K562 (cell line): ENCODE measurements around the gene MYO1H. TPM values are rescaled to one million over a fixed set of nuclear protein-coding genes. Genes with fewer than 3 reads are reported as not detected.

Experiments used
- ATAC-seq: fragments of 200-7000 bp; cut with Tn5 transposase; 3 replicates; pipeline ENCODE4 v1.9.1; 2020; ENCODE audit warnings: moderate library complexity
- BruUV-seq: library from RNA; stranded (reverse); fragments of 400-500 nt; replicated peaks from 2 replicates; lab custom pipeline; 2021; lab: Mats Ljungman, UMichigan
- CTCF ChIA-PET: fragments of 300-600 bp; formaldehyde crosslinking; extraction: SDS; loops from one replicate; lab custom pipeline; 2021; ENCODE audit warnings: low intra/inter-chr PET ratio; lab: Yijun Ruan, JAX
- POLR2A ChIA-PET: fragments of 300-600, 350-650 bp; sonication (Branson Sonifier 250); formaldehyde crosslinking; extraction: SDS; loops from one replicate; lab custom pipeline; 2021; ENCODE audit warnings: antibody characterized with exemption, inconsistent platforms; lab: Yijun Ruan, JAX
- DNase-seq, 4 experiments: peaks; one replicate each; pipeline versions ENCODE4 v3.0.0 to v3.0.0-alpha.2; 2011 to 2018; ENCODE audit warnings: low spot score in 3 of 4, mixed read lengths in 3 of 4; ENCODE audit errors: extremely low read depth in 1 of 4
- FAIRE-seq: peaks from 2 replicates; lab custom pipeline; 2011; peaks lifted over from hg19 to GRCh38; lab: Jason Lieb, UNC
- H2AFZ ChIP-seq: 2 replicates; pipeline ENCODE4 v1.6.0; 2011; ENCODE audit warnings: low read depth, low read length, control low read depth, inconsistent platforms
- H3K27ac ChIP-seq: fragments of 200-600 bp; 3 replicates; pipeline ENCODE4 v1.8.0; 2011; ENCODE audit warnings: low read depth, mild to moderate bottlenecking, control low read depth, inconsistent platforms, low read length, moderate library complexity, mixed read lengths; ENCODE audit errors: extremely low read depth
- H3K27me3 ChIP-seq, 2 experiments: fragments of 300-600 bp in 1 of 2; 2 replicates in 1 of 2; 3 replicates in 1 of 2; pipeline versions ENCODE4 v1.6.0 to v1.8.0; 2011; ENCODE audit warnings: inconsistent platforms in 2 of 2, low read length in 2 of 2, mild to moderate bottlenecking in 1 of 2, mixed read lengths in 1 of 2, moderate library complexity in 1 of 2; ENCODE audit not compliant: control insufficient read depth in 2 of 2, insufficient read depth in 2 of 2
- H3K36me3 ChIP-seq: fragments of 300-600 bp; 3 replicates; pipeline ENCODE4 v1.8.0; 2011; ENCODE audit warnings: mild to moderate bottlenecking, low read length, inconsistent platforms; ENCODE audit not compliant: control insufficient read depth, insufficient read depth
- H3K4me1 ChIP-seq, 2 experiments: fragments of 200-600 bp in 1 of 2; replicated peaks in 1 of 2; 2 replicates in 1 of 2; 3 replicates in 1 of 2; pipeline versions ENCODE4 v1.5.1 to v1.8.0; 2011; ENCODE audit warnings: inconsistent platforms in 2 of 2, low read length in 2 of 2, mild to moderate bottlenecking in 1 of 2, mixed read lengths in 1 of 2, moderate library complexity in 1 of 2; ENCODE audit not compliant: control insufficient read depth in 2 of 2, insufficient read depth in 2 of 2
- H3K4me2 ChIP-seq: 2 replicates; pipeline ENCODE4 v1.6.1; 2011; ENCODE audit warnings: low read length, control low read depth, inconsistent platforms, mixed read lengths; ENCODE audit not compliant: insufficient read depth
- H3K4me3 ChIP-seq: fragments of 200-600 bp; sonication (generic), shearing (Covaris generic); 2 replicates; pipeline ENCODE4 v1.5.1; 2016; ENCODE audit warnings: control low read depth, inconsistent platforms
- H3K79me2 ChIP-seq: fragments of 200-600 bp; 3 replicates; pipeline ENCODE4 v1.8.0; 2011; ENCODE audit warnings: low read length, inconsistent platforms; ENCODE audit not compliant: control insufficient read depth, insufficient read depth
- H3K9ac ChIP-seq, 2 experiments: 2 replicates each; pipeline versions ENCODE4 v1.6.0 to v1.6.1; 2011; ENCODE audit warnings: low read depth in 2 of 2, low read length in 2 of 2, control low read depth in 1 of 2, inconsistent platforms in 1 of 2, mild to moderate bottlenecking in 1 of 2, mixed read lengths in 1 of 2; ENCODE audit not compliant: insufficient read depth in 1 of 2
- H3K9me1 ChIP-seq: one replicate; pipeline ENCODE4 v1.6.0; 2011; ENCODE audit warnings: inconsistent platforms, mild to moderate bottlenecking, low read length, moderate library complexity; ENCODE audit not compliant: control insufficient read depth, insufficient read depth
- H3K9me3 ChIP-seq: replicated peaks from 2 replicates; pipeline ENCODE4 v1.5.1; 2011; ENCODE audit warnings: low read depth, low read length, inconsistent platforms; ENCODE audit not compliant: control insufficient read depth, insufficient read depth
- H4K20me1 ChIP-seq: replicated peaks from 2 replicates; pipeline ENCODE4 v1.6.1; 2011; ENCODE audit warnings: low read length, inconsistent platforms, mixed read lengths; ENCODE audit not compliant: control insufficient read depth, insufficient read depth
- CEBPG ChIP-seq, 3 experiments: fragments of 200-800 bp in 1 of 3; sonication (Bioruptor generic) in 1 of 3; sonication (generic) in 1 of 3; formaldehyde crosslinking in 1 of 3; IDR thresholded peaks in 2 of 3; conservative IDR thresholded peaks in 1 of 3; 2 replicates each; pipeline versions ENCODE4 v1.6.1 to v1.8.0; 2016 to 2022; ENCODE audit warnings: missing compliant biosample characterization in 2 of 3, missing genetic modification characterization in 2 of 3, mild to moderate bottlenecking in 1 of 3, missing genetic modification reagents in 1 of 3
- MCM5 ChIP-seq: fragments of 450-650 bp; IDR thresholded peaks from 2 replicates; pipeline ENCODE4 v1.6.1; 2016; ENCODE audit warnings: low read depth
- MLX ChIP-seq, 2 experiments: fragments of 450-650 bp in 1 of 2; sonication (generic) in 1 of 2; formaldehyde crosslinking; conservative IDR thresholded peaks; 2 replicates each; pipeline versions ENCODE4 v1.4.0 to v1.8.1; 2020 to 2022; ENCODE audit warnings: mild to moderate bottlenecking in 1 of 2, missing genetic modification reagents in 1 of 2
- MTA2 ChIP-seq: fragments of 450-650 bp; IDR thresholded peaks from 2 replicates; pipeline ENCODE4 v1.6.1; 2016; ENCODE audit warnings: low read depth
- NFYB ChIP-seq: IDR thresholded peaks from 2 replicates; pipeline ENCODE4 v1.6.1; 2011; ENCODE audit warnings: mild to moderate bottlenecking, moderate library complexity; ENCODE audit not compliant: insufficient read length; ENCODE audit errors: extremely low read depth
- SPI1 ChIP-seq: IDR thresholded peaks from 2 replicates; pipeline ENCODE4 v1.6.1; 2011; ENCODE audit warnings: low read depth, low read length, control low read depth, borderline replicate concordance
- TBL1XR1 ChIP-seq, 2 experiments: IDR thresholded peaks; 2 replicates each; pipeline ENCODE4 v1.6.1; 2012; ENCODE audit warnings: improper control_type of control experiment in 2 of 2, low read length in 2 of 2, mild to moderate bottlenecking in 1 of 2
- WHSC1 ChIP-seq: IDR thresholded peaks from one replicate; pipeline ENCODE4 v1.6.1; 2012; ENCODE audit warnings: low read length, control low read depth, inconsistent platforms
- ZNF143 ChIP-seq: sonication (generic); formaldehyde crosslinking; IDR thresholded peaks from 2 replicates; pipeline ENCODE4 v1.9.0; 2022; ENCODE audit warnings: mild to moderate bottlenecking, missing genetic modification reagents
- ZNF589 ChIP-seq: fragments of 200-800 bp; sonication (Bioruptor generic); IDR thresholded peaks from 2 replicates; pipeline ENCODE4 v1.6.1; 2016; ENCODE audit warnings: low read depth, missing genetic modification characterization, missing compliant biosample characterization
- ZNF764 ChIP-seq: fragments of 250-450 bp; sonication (Bioruptor Pico); IDR thresholded peaks from 2 replicates; pipeline ENCODE4 v1.4.0; 2020; ENCODE audit warnings: low read depth, mild to moderate bottlenecking, moderate library complexity
- WGBS: fragments of 100-300 bp; shearing (Covaris generic); methylation state at CpG from one replicate; pipeline ENCODE4 v1.1.6; 2016; ENCODE audit warnings: low coverage, mixed read lengths; ENCODE audit not compliant: insufficient coverage; ENCODE audit errors: missing lambda C conversion rate; 5-methylcytosine and 5-hydroxymethylcytosine counted together
- in situ Hi-C: fragments of 300-500 bp; cut with MboI; formaldehyde crosslinking; loops from 4 replicates; pipeline ENCODE4 v1.15.0; 2018; ENCODE audit warnings: inconsistent platforms, mixed read lengths
- intact Hi-C: fragments of 100-400 bp; cut with micrococcal nuclease; formaldehyde crosslinking; loops from 2 replicates; pipeline ENCODE4 v1.14.2; 2022
- polyA plus RNA-seq, 8 experiments: library from polyadenylated mRNA; depleted of rRNA in 4 of 8; stranded (reverse) in 5 of 8; unstranded in 3 of 8; fragments of >200 nt; fragmentation: Nextera tagmentation in 2 of 8; fragmentation: Illumina TruSeq in 1 of 8; extraction: Ambion mirVana in 2 of 8; extraction: Trizol in 1 of 8; gene quantifications; 2 replicates each; pipeline versions ENCODE4 v1.2.1 to v1.2.3, GENCODE V29; 2011 to 2014; ENCODE audit warnings: inconsistent platforms in 1 of 8, missing spikeins in 1 of 8
- total RNA-seq, 7 experiments: library from RNA; depleted of rRNA in 6 of 7; stranded (reverse); fragments of >200 nt in 6 of 7; fragmentation: Illumina TruSeq in 2 of 7; extraction: Trizol in 2 of 7; gene quantifications; 2 replicates each; pipeline versions ENCODE4 v1.2.1 to v1.2.3, GENCODE V29; 2011 to 2021; ENCODE audit warnings: low replicate concordance in 1 of 7

MYO1H gene
- total and polyA plus RNA-seq, 9 of the 15 experiments (the other 6 are each of a cell fraction or from before 2014, with no cell fraction given), result not detected

GRCh38 chr12:109443794-109444193 is 96.1 kb downstream of the MYO1H start:
- ATAC-seq (no peak), DNase-seq (no peak), FAIRE-seq (no peak)
- ChIA-PET POLR2A (interaction anchor here (0.6 to 1.1 kb wide), 2 partner anchors 9 to 83 kb away, joined by 3 to 5 read pairs; no protein-coding TSS in a partner anchor), CTCF (no interaction called here)
- H3K4me1 ChIP-seq, result no peaks in the 10 kb centered on the region
- no TSS peak for BruUV-seq
- no peaks in the 10 kb centered on the region for H3K79me2 ChIP-seq
- no peak overlapping the region for H2AFZ ChIP-seq
- 40% methylated on average over 5 of the region's 5 CpGs for WGBS
- in situ Hi-C loops (no loop called here), intact Hi-C loops (no loop called here)
- H3K9ac ChIP-seq, result no peak overlapping the region
- no peaks in the 10 kb centered on the region for H3K9me1 ChIP-seq
- no peak for TF ChIP-seq ZNF764 (CRISPR knock-in tag)
- TF ChIP-seq ZNF143 (CRISPR knock-in tag), result no peak
- TF ChIP-seq MCM5, result no peak
- TF ChIP-seq CEBPG (CRISPR knock-in tag; IDR thresholded peaks at IDR 0.05), result no peak
- TF ChIP-seq CEBPG (tag; conservative IDR thresholded peaks at IDR 0.05 in 1 of 2, IDR thresholded peaks at IDR 0.05 in 1 of 2), result no peak
- TF ChIP-seq SPI1, result no peak
- no peak for TF ChIP-seq WHSC1
- TF ChIP-seq TBL1XR1 (IDR thresholded peaks at IDR 0.05; ENCODE audit: low read length in 2 of 2), result no peak
- TF ChIP-seq NFYB, result no peak
- TF ChIP-seq ZNF589 (CRISPR knock-in tag), result no peak
- TF ChIP-seq MTA2, result no peak
- no peak for TF ChIP-seq MLX (CRISPR knock-in tag; conservative IDR thresholded peaks at IDR 0.05)
- no peaks in the 10 kb centered on the region for H4K20me1 ChIP-seq
- peaks cover 5 to 6% of the 10 kb centered on the region in 2 experiments; a peak in 2 of 5 replicates for H3K27me3 ChIP-seq
- H3K4me3 ChIP-seq, result no peak overlapping the region
- peaks cover 13% of the 10 kb centered on the region; the same call in 1 of the 3 replicates for H3K36me3 ChIP-seq
- H3K27ac ChIP-seq, result no peak overlapping the region
- H3K9me3 ChIP-seq, result no peaks in the 10 kb centered on the region
- H3K4me2 ChIP-seq, result no peak overlapping the region
